ENCODE results near the gene METTL18.

Gene METTL18

DNA sequence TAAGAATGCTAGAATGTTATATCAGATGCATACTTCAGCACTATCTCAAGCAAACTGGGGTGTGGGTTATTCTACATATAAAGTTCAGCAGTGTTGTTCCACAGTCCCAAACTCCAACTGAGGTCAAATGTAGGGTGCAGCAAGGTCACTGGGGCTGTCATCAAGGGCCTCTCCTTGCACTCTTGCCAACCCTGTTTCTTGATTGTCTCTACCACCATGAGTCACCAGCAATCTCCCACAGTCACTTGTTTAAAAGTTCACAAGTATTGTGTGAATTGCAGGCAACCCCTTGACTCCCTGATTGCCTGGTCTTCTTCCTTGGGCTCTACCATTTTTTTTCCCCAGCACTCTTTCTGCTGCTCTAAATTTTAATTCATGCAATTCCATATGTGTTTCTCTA is 10.6 kb downstream of the METTL18 start:
- DNase-seq: no peak

DNA sequence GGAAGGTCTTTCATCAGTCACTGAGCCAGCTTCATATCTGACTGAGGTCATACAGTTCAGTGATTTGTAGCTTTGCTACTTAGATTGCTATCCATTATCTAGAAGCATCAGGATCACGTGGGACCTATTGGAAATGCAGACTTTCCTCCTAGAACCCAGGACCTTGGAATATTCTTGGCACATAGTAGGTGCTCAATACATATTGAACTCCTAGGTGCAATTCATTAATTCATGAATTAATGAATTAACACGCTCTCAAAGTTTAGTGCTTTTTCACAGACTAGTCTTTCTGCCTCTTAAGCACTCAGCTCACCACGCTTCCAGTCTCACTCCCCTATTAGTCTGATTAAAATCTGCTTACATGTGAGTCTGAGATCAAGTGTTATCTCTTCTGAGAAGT is 12.1 kb downstream of the METTL18 start:
- no peak for DNase-seq

- DNase-seq: no peak
Measured at GRCh38 chr1:169779970-169780369, 14.7 kb downstream of the METTL18 start.

DNA sequence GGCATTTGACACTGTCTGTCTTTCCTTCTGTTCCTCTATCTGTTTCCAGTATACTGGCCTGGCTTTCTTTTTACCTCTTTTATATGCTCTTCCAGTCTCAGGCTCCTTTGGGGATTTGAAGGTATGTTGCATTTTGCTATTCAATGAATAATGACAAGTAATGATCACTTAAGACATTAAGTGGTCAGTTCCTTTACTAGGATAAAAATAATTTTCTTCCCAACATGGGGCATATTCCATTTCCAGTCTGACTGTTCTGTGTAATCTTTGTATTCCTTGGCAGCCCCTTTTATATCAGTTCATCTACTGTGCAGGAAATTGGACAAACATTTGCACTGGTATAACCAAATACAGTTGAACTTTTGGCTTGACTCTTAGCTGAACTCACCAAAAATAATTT is 15.6 kb downstream of the METTL18 start:
- DNase-seq: no peak

GRCh38 chr1:169776440-169776839 is 18.3 kb downstream of the METTL18 start:
- no peak for DNase-seq

- no peak for DNase-seq
Measured at GRCh38 chr1:169768161-169768560, 26.5 kb downstream of the METTL18 start.

GRCh38 chr1:169765580-169766331 is 29.0 kb downstream of the METTL18 start:
- DNase-seq: no peak

GRCh38 chr1:169764919-169765318 is 29.8 kb downstream of the METTL18 start:
- DNase-seq: no peak

DNA sequence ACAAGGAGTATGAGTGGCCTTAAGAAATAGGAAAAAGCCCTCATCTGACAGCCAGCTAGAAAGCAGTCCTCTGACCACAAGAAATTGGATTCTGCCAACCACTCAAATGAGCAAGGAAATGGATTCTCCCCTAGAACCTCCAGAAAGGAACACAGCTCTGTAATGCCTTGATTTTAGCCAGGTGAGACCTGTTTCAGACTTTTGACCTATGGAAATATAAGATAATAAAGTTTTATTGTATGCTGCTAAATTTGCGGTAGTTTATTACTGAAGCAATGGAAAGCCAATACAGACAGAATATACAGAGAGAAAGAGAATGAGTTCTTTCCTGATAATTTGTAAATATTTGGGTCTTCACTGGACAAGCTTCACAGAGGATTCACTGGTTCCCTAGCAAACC is 32.0 kb downstream of the METTL18 start:
- no peak for DNase-seq

DNA sequence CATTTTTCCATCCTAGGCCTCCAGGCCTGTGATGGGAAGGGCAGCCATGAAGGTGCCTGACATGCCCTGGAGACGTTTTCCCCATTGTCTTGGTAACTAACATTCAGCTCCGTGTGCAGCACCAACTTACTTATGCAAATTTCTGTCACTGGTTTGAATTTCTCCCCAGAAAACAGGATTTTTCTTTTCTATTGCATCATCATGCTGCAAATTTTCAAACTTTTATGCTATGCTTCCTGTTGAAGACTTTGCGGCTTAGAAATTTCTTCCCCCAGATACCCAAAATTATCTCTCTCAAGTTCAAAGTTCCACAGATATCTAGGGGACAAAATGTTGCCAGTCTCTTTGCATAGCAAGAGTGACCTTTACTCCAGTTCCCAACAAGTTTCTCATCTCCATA is 35.7 kb downstream of the METTL18 start:
- no peak for DNase-seq

- no peak for DNase-seq
Measured at GRCh38 chr1:169753549-169753948, 41.2 kb downstream of the METTL18 start.

GRCh38 chr1:169750041-169750440 is 44.7 kb downstream of the METTL18 start:
- DNase-seq: no peak

DNA sequence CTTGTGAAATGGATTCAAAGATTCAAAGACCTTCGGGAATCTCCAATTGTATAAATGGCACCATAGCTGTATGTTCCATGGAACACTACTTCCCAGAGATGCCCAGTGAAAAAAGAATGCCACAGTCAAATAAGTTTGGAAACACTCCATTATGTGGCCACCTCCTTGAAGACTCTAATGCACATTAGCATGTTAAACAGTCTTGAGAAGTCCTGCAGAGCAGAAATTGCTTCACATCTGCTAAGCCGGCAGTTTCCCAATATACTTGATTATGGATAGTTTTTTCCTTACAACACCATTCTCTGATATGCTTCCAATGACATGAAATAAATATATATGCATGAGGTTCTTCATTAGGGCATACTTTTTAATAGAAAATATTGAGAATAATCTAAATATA is 48.2 kb downstream of the METTL18 start:
- DNase-seq: no peak

GRCh38 chr1:169745015-169745861 is 49.5 kb downstream of the METTL18 start:
- DNase-seq: peak; percentile 74
